ENCODE measurements around the gene MACF1. TPM values are rescaled to one million over a fixed set of nuclear protein-coding genes. Genes with fewer than 3 reads are reported as not detected.
"Not testable (repeated sequence)": the region's sequence is repeated elsewhere in the genome, so short reads cannot be mapped to it uniquely, and the experiment has no call there.

MACF1 gene
- total and polyA plus RNA-seq, 4 donors, result 284 to 366 (median 329) TPM

GRCh38 chr1:39525366-39526165 is 321.1 kb downstream of the MACF1 start:
- Histone ChIP-seq H3K27ac (ENCODE audit: low read depth, low read length) (no peak overlapping the region), H3K36me3 (ENCODE audit: control insufficient read depth, insufficient read depth, low read length) (peaks cover 70% of the 10 kb centered on the region), H3K4me1 (ENCODE audit: control insufficient read depth, insufficient read depth, low read length) (peaks cover 5% of the 10 kb centered on the region), H3K27me3 (ENCODE audit: control insufficient read depth, insufficient read depth, low read length) (no peaks in the 10 kb centered on the region), H3K9me3 (ENCODE audit: control insufficient read depth, insufficient read depth, low read length) (no peaks in the 10 kb centered on the region), H3K4me3 (ENCODE audit: low read depth, low read length) (no peak overlapping the region)
- 84% methylated on average over 15 of the region's 17 CpGs for WGBS (ENCODE audit: insufficient coverage)
- DNase-seq (ENCODE audit: low read depth in 4 of 6, low spot score in 6 of 6), result no peak

DNA sequence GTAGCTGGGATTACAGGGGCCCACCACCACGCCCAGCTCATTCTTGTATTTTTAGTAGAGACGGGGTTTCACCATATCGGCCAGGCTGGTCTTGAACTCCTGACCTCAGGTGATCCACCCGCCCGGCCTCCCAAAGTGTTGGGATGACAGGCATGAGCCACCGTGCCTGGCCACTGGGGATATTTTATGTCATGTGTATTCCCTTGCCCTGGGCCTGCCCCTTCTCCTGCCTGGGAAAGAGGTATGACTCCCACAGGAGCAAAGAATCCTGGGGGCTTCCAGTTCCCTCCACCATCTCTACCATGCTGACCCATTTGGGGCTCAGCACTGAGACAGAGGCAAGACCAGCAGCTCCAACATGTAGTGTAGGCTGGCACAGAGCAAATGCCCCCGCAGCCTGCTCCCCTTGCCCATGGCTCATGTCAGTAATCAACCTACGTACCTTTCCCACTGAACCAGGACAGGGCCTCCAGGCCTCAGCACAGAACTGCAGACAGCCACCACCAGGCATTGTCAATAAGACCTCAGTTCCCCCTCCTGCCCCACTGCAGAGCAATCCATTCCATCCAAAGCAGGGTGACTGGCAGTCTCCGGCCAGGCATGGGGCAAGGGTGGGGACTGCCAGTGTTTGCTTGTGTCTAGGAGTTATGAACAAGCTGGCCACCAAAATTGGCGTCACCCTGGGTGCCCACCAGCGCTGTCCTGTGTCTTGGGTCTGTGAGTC is 322.1 kb downstream of the MACF1 start:
- no peaks in the 10 kb centered on the region for H3K9me3 ChIP-seq (ENCODE audit: control insufficient read depth, insufficient read depth, low read length)
- no peak overlapping the region for H3K4me3 ChIP-seq (ENCODE audit: low read depth, low read length)
- no peaks in the 10 kb centered on the region for H3K27me3 ChIP-seq (ENCODE audit: control insufficient read depth, insufficient read depth, low read length)
- peaks cover 80% of the 10 kb centered on the region for H3K36me3 ChIP-seq (ENCODE audit: control insufficient read depth, insufficient read depth, low read length)
- no peak for DNase-seq (ENCODE audit: low read depth in 4 of 6, low spot score in 6 of 6)
- no peak overlapping the region for H3K27ac ChIP-seq (ENCODE audit: low read depth, low read length)
- peaks cover 5% of the 10 kb centered on the region for H3K4me1 ChIP-seq (ENCODE audit: control insufficient read depth, insufficient read depth, low read length)
- 96% methylated on average over 11 of the region's 11 CpGs for WGBS (ENCODE audit: insufficient coverage)

DNA sequence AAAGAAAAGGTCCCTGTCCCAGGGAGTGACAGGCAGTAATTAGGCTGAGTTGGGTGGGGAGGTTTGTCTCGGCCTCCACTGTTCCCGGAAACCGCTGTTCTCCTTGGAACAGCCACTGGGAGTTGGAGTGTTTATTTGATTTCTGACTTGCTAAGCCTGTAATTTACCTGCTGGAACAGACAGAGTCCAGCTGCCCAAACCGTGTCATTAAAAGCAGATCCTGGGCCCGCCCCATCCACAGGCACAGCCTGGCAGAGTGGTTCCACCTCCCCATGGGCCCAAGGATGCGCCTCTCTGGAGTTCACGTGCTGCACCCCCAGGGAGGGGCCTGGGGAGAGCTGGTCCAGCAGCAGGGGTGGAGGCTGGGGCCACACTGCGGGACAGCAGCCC is 322.7 kb downstream of the MACF1 start:
- H3K4me1 ChIP-seq (ENCODE audit: control insufficient read depth, insufficient read depth, low read length); H3K9me3 ChIP-seq (ENCODE audit: control insufficient read depth, insufficient read depth, low read length); H3K27me3 ChIP-seq (ENCODE audit: control insufficient read depth, insufficient read depth, low read length); H3K4me3 ChIP-seq (ENCODE audit: low read depth, low read length); DNase-seq (ENCODE audit: low read depth in 4 of 6, low spot score in 6 of 6); H3K27ac ChIP-seq (ENCODE audit: low read depth, low read length): not testable (repeated sequence)
- 90% methylated on average over 6 of the region's 8 CpGs for WGBS (ENCODE audit: insufficient coverage)
- peaks cover 81% of the 10 kb centered on the region for H3K36me3 ChIP-seq (ENCODE audit: control insufficient read depth, insufficient read depth, low read length)

DNA sequence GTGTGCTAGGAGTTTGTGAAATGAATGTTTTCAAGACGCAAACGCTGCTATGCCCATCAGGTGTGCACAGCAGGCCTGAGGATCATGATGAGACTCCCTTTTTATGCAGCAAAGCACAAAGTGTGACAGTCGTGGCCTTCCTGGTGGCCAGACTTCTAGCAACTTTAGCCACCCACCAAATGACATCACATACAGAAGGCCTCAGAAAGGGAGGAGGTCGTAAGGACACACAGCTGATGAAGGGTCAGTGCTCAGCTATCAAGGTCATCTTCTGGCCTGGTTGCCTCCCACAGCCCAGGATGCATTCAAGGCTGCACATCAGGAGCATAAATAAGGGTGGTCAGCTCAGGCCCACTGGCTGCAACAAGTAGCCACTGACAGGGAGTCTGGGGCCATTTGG is 323.6 kb downstream of the MACF1 start:
- H3K9me3 ChIP-seq (ENCODE audit: control insufficient read depth, insufficient read depth, low read length), result no peaks in the 10 kb centered on the region
- H3K36me3 ChIP-seq (ENCODE audit: control insufficient read depth, insufficient read depth, low read length), result peaks cover 85% of the 10 kb centered on the region
- H3K27me3 ChIP-seq (ENCODE audit: control insufficient read depth, insufficient read depth, low read length), result no peaks in the 10 kb centered on the region
- no peak overlapping the region for H3K4me3 ChIP-seq (ENCODE audit: low read depth, low read length)
- no peak overlapping the region for H3K27ac ChIP-seq (ENCODE audit: low read depth, low read length)
- peaks cover 5% of the 10 kb centered on the region for H3K4me1 ChIP-seq (ENCODE audit: control insufficient read depth, insufficient read depth, low read length)
- 91% methylated on average over 4 of the region's 4 CpGs for WGBS (ENCODE audit: insufficient coverage)
- no peak for DNase-seq (ENCODE audit: low read depth in 4 of 6, low spot score in 6 of 6)

- H3K27me3 ChIP-seq (ENCODE audit: control insufficient read depth, insufficient read depth, low read length), result no peaks in the 10 kb centered on the region
- no peak overlapping the region for H3K27ac ChIP-seq (ENCODE audit: low read depth, low read length)
- H3K4me1 ChIP-seq (ENCODE audit: control insufficient read depth, insufficient read depth, low read length), result no peaks in the 10 kb centered on the region
- WGBS (ENCODE audit: insufficient coverage), result 93% methylated on average over 10 of the region's 10 CpGs
- no peak for DNase-seq (ENCODE audit: low read depth in 4 of 6, low spot score in 6 of 6)
- peaks cover 79% of the 10 kb centered on the region for H3K36me3 ChIP-seq (ENCODE audit: control insufficient read depth, insufficient read depth, low read length)
- H3K9me3 ChIP-seq (ENCODE audit: control insufficient read depth, insufficient read depth, low read length), result no peaks in the 10 kb centered on the region
- H3K4me3 ChIP-seq (ENCODE audit: low read depth, low read length), result no peak overlapping the region
Measured at GRCh38 chr1:39529901-39530535, 325.5 kb downstream of the MACF1 start.

- Histone ChIP-seq H3K27ac (ENCODE audit: low read depth, low read length) (no peak overlapping the region), H3K4me3 (ENCODE audit: low read depth, low read length) (no peak overlapping the region), H3K4me1 (ENCODE audit: control insufficient read depth, insufficient read depth, low read length) (no peaks in the 10 kb centered on the region), H3K9me3 (ENCODE audit: control insufficient read depth, insufficient read depth, low read length) (no peaks in the 10 kb centered on the region), H3K27me3 (ENCODE audit: control insufficient read depth, insufficient read depth, low read length) (no peaks in the 10 kb centered on the region), H3K36me3 (ENCODE audit: control insufficient read depth, insufficient read depth, low read length) (peaks cover 75% of the 10 kb centered on the region)
- WGBS (ENCODE audit: insufficient coverage), result 94% methylated on average over 3 of the region's 4 CpGs
- DNase-seq (ENCODE audit: low read depth in 4 of 6, low spot score in 6 of 6), result no peak
Measured at GRCh38 chr1:39531526-39531925, 327.0 kb downstream of the MACF1 start.

- WGBS (ENCODE audit: insufficient coverage), result no CpG with 5 or more reads among the region's 1 CpG
- Histone ChIP-seq H3K9me3 (ENCODE audit: control insufficient read depth, insufficient read depth, low read length) (no peaks in the 10 kb centered on the region), H3K27ac (ENCODE audit: low read depth, low read length) (no peak overlapping the region), H3K4me3 (ENCODE audit: low read depth, low read length) (no peak overlapping the region), H3K36me3 (ENCODE audit: control insufficient read depth, insufficient read depth, low read length) (peaks cover 67% of the 10 kb centered on the region), H3K27me3 (ENCODE audit: control insufficient read depth, insufficient read depth, low read length) (no peaks in the 10 kb centered on the region), H3K4me1 (ENCODE audit: control insufficient read depth, insufficient read depth, low read length) (no peaks in the 10 kb centered on the region)
- no peak for DNase-seq (ENCODE audit: low read depth in 4 of 6, low spot score in 6 of 6)
Measured at GRCh38 chr1:39533442-39533841, 328.9 kb downstream of the MACF1 start.

Other genes with a start within 250 kb of the MACF1 start
- 10 to 100 TPM; 48.5 to 76.5 TPM for gene AKIRIN1, start 213.4 kb upstream of the MACF1 start, total RNA-seq
- 100 to 1,000 TPM in 1 of 2 donors, 10 to 100 TPM in 1; 82.8 to 108 TPM for gene AKIRIN1, start 213.4 kb upstream of the MACF1 start, polyA plus RNA-seq (ENCODE audit: insufficient read length in 2 of 2)
- gene NDUFS5, start 178.3 kb upstream of the MACF1 start, total RNA-seq, result 100 to 1,000 TPM; 276 to 360 TPM
- gene NDUFS5, start 178.3 kb upstream of the MACF1 start, polyA plus RNA-seq (ENCODE audit: insufficient read length in 2 of 2), result 100 to 1,000 TPM; 305 to 318 TPM